ENCODE measurements around the gene MED13L. TPM values are rescaled to one million over a fixed set of nuclear protein-coding genes. Genes with fewer than 3 reads are reported as not detected.

Gene MED13L
- total RNA-seq = 10 to 100 TPM; 45.6 to 49.7 (median 47.5) TPM

GRCh38 chr12:116277467-116278278 is at the start of gene MED13L:
TSS of gene MED13L (minus strand) at chr12:116277693. CDS start at chr12:116277131, 562 bp downstream.
- Mint-ChIP-seq H3K4me3 (peak within 1 kb of the TSS; percentile 91), H3K36me3 (ENCODE audit: insufficient read depth) (no peaks in the 10 kb centered on the region), H3K4me1 (ENCODE audit: low read depth) (peaks cover 33% of the 10 kb centered on the region), H3K9me3 (no peaks in the 10 kb centered on the region), H3K27me3 (ENCODE audit: low read depth) (no peaks in the 10 kb centered on the region)
- ATAC-seq (peak; percentile 85 to 88), DNase-seq (peak; percentile 87)

- H3K4me1 Mint-ChIP-seq (ENCODE audit: low read depth) = peaks cover 28% of the 10 kb centered on the region
- H3K36me3 Mint-ChIP-seq (ENCODE audit: insufficient read depth) = no peaks in the 10 kb centered on the region
- peak; percentile 57 to 69 for ATAC-seq
- no peak overlapping the region for H3K4me3 Mint-ChIP-seq
- no peaks in the 10 kb centered on the region for H3K27me3 Mint-ChIP-seq (ENCODE audit: low read depth)
- H3K9me3 Mint-ChIP-seq = no peaks in the 10 kb centered on the region
- no peak for DNase-seq
Observed at GRCh38 chr12:116325336-116325664, 47.8 kb upstream of the MED13L start.

- H3K27me3 Mint-ChIP-seq (ENCODE audit: low read depth) = no peaks in the 10 kb centered on the region
- no peak overlapping the region for H3K4me3 Mint-ChIP-seq
- H3K9me3 Mint-ChIP-seq = no peaks in the 10 kb centered on the region
- no peak for DNase-seq
- peaks cover 33% of the 10 kb centered on the region for H3K4me1 Mint-ChIP-seq (ENCODE audit: low read depth)
- no peaks in the 10 kb centered on the region for H3K36me3 Mint-ChIP-seq (ENCODE audit: insufficient read depth)
- ATAC-seq = no peak
Observed at GRCh38 chr12:116324654-116325335, 47.3 kb upstream of the MED13L start.

GRCh38 chr12:116323406-116324386 is 46.2 kb upstream of the MED13L start:
- no peaks in the 10 kb centered on the region for H3K27me3 Mint-ChIP-seq (ENCODE audit: low read depth)
- ATAC-seq = peak; percentile 59 to 61
- H3K4me1 Mint-ChIP-seq (ENCODE audit: low read depth) = peaks cover 39% of the 10 kb centered on the region
- H3K36me3 Mint-ChIP-seq (ENCODE audit: insufficient read depth) = no peaks in the 10 kb centered on the region
- no peak overlapping the region for H3K4me3 Mint-ChIP-seq
- H3K9me3 Mint-ChIP-seq = no peaks in the 10 kb centered on the region
- no peak for DNase-seq

DNA sequence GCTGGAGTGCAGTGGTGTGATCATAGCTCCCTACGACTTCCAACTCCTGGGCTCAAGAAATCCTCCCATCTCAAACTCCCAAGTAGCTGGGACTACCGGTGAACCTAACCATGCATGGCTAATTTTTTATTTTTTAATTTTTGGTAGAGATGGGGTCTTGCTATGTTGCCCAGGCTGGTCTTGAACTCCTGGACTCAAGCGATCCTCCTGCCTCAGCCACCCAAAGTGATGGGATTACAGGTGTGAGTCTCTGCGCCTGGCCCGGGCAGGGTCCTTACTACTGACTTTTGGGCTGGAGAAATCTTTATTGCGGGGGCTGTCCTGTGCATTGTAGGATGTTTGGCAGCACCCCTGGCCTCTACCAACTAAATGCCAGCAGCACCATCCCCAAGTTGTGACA is 44.4 kb upstream of the MED13L start:
- H3K4me3 Mint-ChIP-seq = no peak overlapping the region

DNA sequence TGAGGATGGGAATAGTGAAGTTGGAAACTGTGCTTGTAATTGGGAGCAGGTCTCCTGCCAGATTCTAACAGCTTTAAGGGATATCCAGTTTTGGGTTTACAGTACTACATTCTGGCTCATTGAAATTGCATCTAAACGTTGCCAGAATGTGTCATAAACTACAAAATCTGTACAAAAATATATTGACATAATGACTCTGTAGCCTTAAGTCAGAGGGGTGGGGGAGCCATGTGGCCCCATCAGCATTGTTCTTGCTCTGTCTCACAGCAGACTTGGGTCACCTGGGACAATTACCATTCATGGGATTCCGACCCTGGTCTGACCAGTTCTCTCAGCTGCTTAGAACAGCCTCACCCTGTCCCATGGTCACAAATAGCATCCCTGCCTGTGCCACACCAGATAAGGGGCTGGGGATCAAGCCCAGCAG is 43.3 kb upstream of the MED13L start:
- H3K9me3 Mint-ChIP-seq = no peaks in the 10 kb centered on the region
- H3K36me3 Mint-ChIP-seq (ENCODE audit: insufficient read depth) = no peaks in the 10 kb centered on the region
- ATAC-seq (no peak), DNase-seq (no peak)
- H3K4me3 Mint-ChIP-seq = no peak overlapping the region
- peaks cover 38% of the 10 kb centered on the region for H3K4me1 Mint-ChIP-seq (ENCODE audit: low read depth)
- H3K27me3 Mint-ChIP-seq (ENCODE audit: low read depth) = no peaks in the 10 kb centered on the region

More for the DNA sequence above, 44.4 kb upstream of the MED13L start:
- H3K4me1 Mint-ChIP-seq (ENCODE audit: low read depth) = peaks cover 39% of the 10 kb centered on the region
- ATAC-seq (no peak), DNase-seq (no peak)
- no peaks in the 10 kb centered on the region for H3K36me3 Mint-ChIP-seq (ENCODE audit: insufficient read depth)
- H3K9me3 Mint-ChIP-seq = no peaks in the 10 kb centered on the region
- H3K27me3 Mint-ChIP-seq (ENCODE audit: low read depth) = no peaks in the 10 kb centered on the region

DNA sequence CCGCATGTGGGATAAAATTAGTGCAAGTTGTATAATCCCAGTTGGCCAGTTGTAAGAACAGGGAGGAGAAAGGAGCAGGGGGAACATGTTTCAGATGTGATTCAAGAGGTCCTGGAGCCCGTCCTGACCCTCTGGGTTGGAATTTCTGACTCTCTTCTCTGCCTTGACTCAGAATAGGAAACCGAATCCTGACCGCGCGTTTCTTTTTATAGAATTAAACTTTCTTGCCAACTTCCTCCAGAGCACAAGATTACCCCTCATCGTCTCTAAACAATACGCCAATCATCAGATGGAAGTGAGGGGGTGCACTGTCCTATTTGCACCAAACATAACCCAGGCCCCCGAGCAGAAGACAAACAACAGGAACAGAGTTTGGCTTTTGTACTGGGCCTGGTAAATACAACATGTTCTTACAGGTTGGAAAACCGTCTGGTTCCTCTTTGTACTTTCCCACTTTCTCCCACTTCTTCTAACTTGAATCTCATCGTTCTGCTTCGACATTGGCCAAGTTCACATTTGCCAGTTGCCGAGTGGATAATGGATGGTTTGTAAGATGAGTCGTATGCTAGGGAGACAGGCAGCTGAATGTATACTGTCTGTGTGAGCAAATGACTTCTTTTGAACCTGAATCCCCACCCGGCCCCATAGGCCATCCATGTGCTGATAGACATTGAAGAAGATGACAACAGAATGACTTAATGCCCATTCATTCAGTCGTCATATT is 42.6 kb upstream of the MED13L start:
- DNase-seq (no peak), ATAC-seq (peak; percentile 68 to 71)
- Mint-ChIP-seq H3K9me3 (no peaks in the 10 kb centered on the region), H3K36me3 (ENCODE audit: insufficient read depth) (no peaks in the 10 kb centered on the region), H3K27me3 (ENCODE audit: low read depth) (no peaks in the 10 kb centered on the region), H3K4me1 (ENCODE audit: low read depth) (peaks cover 31% of the 10 kb centered on the region), H3K4me3 (peak overlapping the region; percentile 38)

GRCh38 chr12:116319233-116319897 is 41.9 kb upstream of the MED13L start:
- H3K4me3 Mint-ChIP-seq = peak overlapping the region; percentile 38
- H3K9me3 Mint-ChIP-seq = no peaks in the 10 kb centered on the region
- H3K36me3 Mint-ChIP-seq (ENCODE audit: insufficient read depth) = no peaks in the 10 kb centered on the region
- DNase-seq (no peak), ATAC-seq (peak in 1 of 2 donors; percentile 20)
- peaks cover 24% of the 10 kb centered on the region for H3K4me1 Mint-ChIP-seq (ENCODE audit: low read depth)
- no peaks in the 10 kb centered on the region for H3K27me3 Mint-ChIP-seq (ENCODE audit: low read depth)

- DNase-seq = no peak
- Mint-ChIP-seq H3K4me3 (no peak overlapping the region), H3K27me3 (ENCODE audit: low read depth) (no peaks in the 10 kb centered on the region), H3K4me1 (ENCODE audit: low read depth) (peaks cover 18% of the 10 kb centered on the region), H3K36me3 (ENCODE audit: insufficient read depth) (no peaks in the 10 kb centered on the region), H3K9me3 (no peaks in the 10 kb centered on the region)
- ATAC-seq = no peak
Observed at GRCh38 chr12:116318576-116319232, 41.2 kb upstream of the MED13L start.

DNA sequence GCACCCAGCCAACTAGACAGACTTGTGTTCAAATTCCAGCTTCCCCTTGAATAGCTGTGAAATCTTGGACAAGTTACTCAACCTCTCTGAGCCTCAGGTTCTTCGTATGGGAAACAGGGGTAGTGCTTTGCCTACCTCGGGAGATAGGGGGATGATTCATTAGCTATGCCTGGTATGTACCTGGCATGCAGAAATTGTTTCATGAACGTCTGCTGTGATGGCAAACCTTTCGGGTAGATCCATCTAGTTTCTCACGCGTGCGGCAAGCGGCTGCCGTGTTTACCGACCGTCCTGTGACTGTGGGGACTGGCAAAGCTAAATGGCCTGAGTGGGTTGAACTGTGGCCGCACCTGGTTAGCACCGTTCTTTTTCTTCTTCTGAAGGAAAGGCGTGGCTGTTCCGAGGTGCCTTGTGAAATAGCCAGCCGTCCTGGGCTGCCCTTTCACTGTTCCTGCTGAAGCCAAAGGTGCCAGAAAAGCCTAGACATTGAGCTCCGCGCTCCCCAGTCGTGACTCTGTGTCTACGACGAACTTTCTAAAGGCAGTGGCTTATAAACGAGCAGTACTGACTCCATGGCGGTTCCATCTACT is 40.6 kb upstream of the MED13L start:
- DNase-seq (no peak), ATAC-seq (no peak)
- no peaks in the 10 kb centered on the region for H3K9me3 Mint-ChIP-seq
- H3K27me3 Mint-ChIP-seq (ENCODE audit: low read depth) = no peaks in the 10 kb centered on the region
- H3K4me3 Mint-ChIP-seq = no peak overlapping the region
- H3K4me1 Mint-ChIP-seq (ENCODE audit: low read depth) = peaks cover 15% of the 10 kb centered on the region
- H3K36me3 Mint-ChIP-seq (ENCODE audit: insufficient read depth) = no peaks in the 10 kb centered on the region

- no peaks in the 10 kb centered on the region for H3K36me3 Mint-ChIP-seq (ENCODE audit: insufficient read depth)
- no peak overlapping the region for H3K4me3 Mint-ChIP-seq
- no peak for DNase-seq
- no peak for ATAC-seq
- H3K9me3 Mint-ChIP-seq = no peaks in the 10 kb centered on the region
- peaks cover 15% of the 10 kb centered on the region for H3K4me1 Mint-ChIP-seq (ENCODE audit: low read depth)
- no peaks in the 10 kb centered on the region for H3K27me3 Mint-ChIP-seq (ENCODE audit: low read depth)
Observed at GRCh38 chr12:116317139-116317538, 39.6 kb upstream of the MED13L start.

DNA sequence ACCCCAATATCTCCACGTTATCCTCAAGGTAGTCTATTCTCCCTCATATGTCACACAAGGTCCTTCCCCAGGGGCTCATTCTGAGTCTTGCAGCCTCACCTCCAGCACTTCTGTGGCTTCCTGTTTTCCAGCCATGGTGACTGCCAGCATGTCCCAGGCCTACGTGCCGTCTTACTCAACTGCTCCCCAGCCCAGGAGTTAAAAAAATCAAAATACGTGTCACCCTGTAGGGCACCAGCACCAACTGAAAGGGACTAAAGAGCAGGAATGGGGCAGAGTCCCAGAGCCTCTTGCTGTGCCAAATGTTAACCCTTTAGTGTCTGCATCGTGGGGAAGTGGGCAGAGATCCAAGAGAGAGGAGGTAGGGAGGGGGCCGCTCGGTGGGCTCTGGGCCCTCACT is 37.0 kb upstream of the MED13L start:
- Mint-ChIP-seq H3K36me3 (ENCODE audit: insufficient read depth) (no peaks in the 10 kb centered on the region), H3K4me1 (ENCODE audit: low read depth) (peaks cover 3% of the 10 kb centered on the region), H3K9me3 (peaks cover 9% of the 10 kb centered on the region), H3K4me3 (no peak overlapping the region), H3K27me3 (ENCODE audit: low read depth) (no peaks in the 10 kb centered on the region)
- DNase-seq (no peak), ATAC-seq (no peak)
